Neural cell (in vitro differentiated cells): Measurements from ENCODE around the gene DCLK1. TPM values are rescaled to one million over a fixed set of nuclear protein-coding genes. Genes with fewer than 3 reads are reported as not detected.

Experiments
- H2AFZ ChIP-seq: fragments of 200-600, 300-800 bp; sonication (generic), shearing (Covaris generic); 2 replicates; pipeline ENCODE4 v1.6.0; 2014; ENCODE audit warnings: low read depth, mild to moderate bottlenecking, antibody characterized with exemption, low read length, moderate library complexity
- H3F3A ChIP-seq: fragments of 200-600 bp; shearing (Covaris generic); 2 replicates; pipeline ENCODE4 v1.6.1; 2016; ENCODE audit warnings: mild to moderate bottlenecking, moderate library complexity, mixed read lengths, antibody characterized with exemption, low read length; ENCODE audit not compliant: insufficient read depth, poor library complexity, severe bottlenecking
- H3K27ac ChIP-seq: fragments of 200-600, 300-800 bp; sonication (generic), shearing (Covaris generic); 2 replicates; pipeline ENCODE4 v1.5.1; 2014; ENCODE audit warnings: mild to moderate bottlenecking, low read length, moderate library complexity
- H3K27me3 ChIP-seq: fragments of 300-800, 200-600 bp; sonication (generic), shearing (Covaris generic); 2 replicates; pipeline ENCODE4 v1.6.0; 2014; ENCODE audit warnings: mild to moderate bottlenecking, low read depth, low read length, moderate library complexity; ENCODE audit not compliant: insufficient read depth
- H3K36me3 ChIP-seq: fragments of 300-800, 200-600 bp; sonication (generic), shearing (Covaris generic); 2 replicates; pipeline ENCODE4 v1.5.1; 2014; ENCODE audit warnings: mild to moderate bottlenecking, antibody characterized with exemption, low read length, moderate library complexity; ENCODE audit not compliant: insufficient read depth
- H3K4me2 ChIP-seq: fragments of 300-800, 200-600 bp; sonication (generic), shearing (Covaris generic); 2 replicates; pipeline ENCODE4 v1.6.0; 2014; ENCODE audit warnings: mild to moderate bottlenecking, low read length
- H3K4me3 ChIP-seq: fragments of 300-800, 200-600 bp; sonication (generic), shearing (Covaris generic); 2 replicates; pipeline ENCODE4 v1.5.1; 2014; ENCODE audit warnings: mild to moderate bottlenecking, low read length, moderate library complexity
- H3K79me2 ChIP-seq: fragments of 200-600 bp; shearing (Covaris generic); replicated peaks from 2 replicates; pipeline ENCODE4 v1.6.0; 2014; ENCODE audit warnings: mild to moderate bottlenecking, low read length, moderate library complexity; ENCODE audit not compliant: insufficient read depth
- H3K9ac ChIP-seq: fragments of 300-800, 200-600 bp; sonication (generic), shearing (Covaris generic); 2 replicates; pipeline ENCODE4 v1.6.1; 2016; ENCODE audit warnings: mild to moderate bottlenecking, low read length, mixed read lengths
- H3K9me2 ChIP-seq: fragments of 200-600 bp; shearing (Covaris generic); 2 replicates; pipeline ENCODE4 v1.6.1; 2016; ENCODE audit warnings: mild to moderate bottlenecking, low read length, mixed read lengths; ENCODE audit not compliant: insufficient read depth
- H3K9me3 ChIP-seq: fragments of 200-600, 300-800 bp; sonication (generic), shearing (Covaris generic); 2 replicates; pipeline ENCODE4 v1.6.1; 2016; ENCODE audit warnings: mild to moderate bottlenecking, mixed run types, low read length, moderate library complexity, mixed read lengths
- H4K20me1 ChIP-seq: fragments of 200-600 bp; shearing (Covaris generic); 2 replicates; pipeline ENCODE4 v1.6.1; 2016; ENCODE audit warnings: mild to moderate bottlenecking, mixed run types; ENCODE audit not compliant: insufficient read depth
- CTCF ChIP-seq: fragments of 450-650 bp; IDR thresholded peaks from 2 replicates; pipeline ENCODE4 v1.5.1; 2014; ENCODE audit warnings: antibody characterized with exemption, mild to moderate bottlenecking, moderate library complexity; ENCODE audit not compliant: poor library complexity, severe bottlenecking
- EP300 ChIP-seq: fragments of 450-650 bp; conservative IDR thresholded peaks from 2 replicates; pipeline ENCODE4 v1.6.1; 2014; ENCODE audit warnings: antibody characterized with exemption, mild to moderate bottlenecking, moderate library complexity; ENCODE audit not compliant: poor library complexity, severe bottlenecking
- EZH2 ChIP-seq: fragments of 200-600, 300-800 bp; shearing (Covaris generic), sonication (generic); IDR thresholded peaks from 2 replicates; pipeline ENCODE4 v1.6.1; 2014; ENCODE audit warnings: antibody characterized with exemption, low read length, borderline replicate concordance, mild to moderate bottlenecking; ENCODE audit not compliant: insufficient read depth, poor library complexity, severe bottlenecking
- MXI1 ChIP-seq: fragments of 450-650 bp; conservative IDR thresholded peaks from 2 replicates; pipeline ENCODE4 v1.6.1; 2014; ENCODE audit warnings: antibody characterized with exemption, mild to moderate bottlenecking; ENCODE audit not compliant: poor library complexity, severe bottlenecking
- POLR2AphosphoS5 ChIP-seq: IDR thresholded peaks from 2 replicates; pipeline ENCODE4 v1.6.1; 2012
- RAD21 ChIP-seq: fragments of 450-650 bp; conservative IDR thresholded peaks from 2 replicates; pipeline ENCODE4 v1.6.1; 2014; ENCODE audit warnings: antibody characterized with exemption, mild to moderate bottlenecking, moderate library complexity
- REST ChIP-seq: IDR thresholded peaks from 2 replicates; pipeline ENCODE4 v1.6.1; 2012; ENCODE audit warnings: borderline replicate concordance
- SMC3 ChIP-seq: fragments of 450-650 bp; conservative IDR thresholded peaks from 2 replicates; pipeline ENCODE4 v1.6.1; 2014; ENCODE audit warnings: antibody characterized with exemption, mild to moderate bottlenecking, moderate library complexity; ENCODE audit not compliant: poor library complexity
- TAF1 ChIP-seq: IDR thresholded peaks from 2 replicates; pipeline ENCODE4 v1.6.1; 2012; ENCODE audit warnings: low read depth
- polyA plus RNA-seq: library from polyadenylated mRNA; depleted of rRNA; stranded (reverse); fragments of >200 nt; gene quantifications from 2 replicates; pipeline ENCODE4 v1.2.3, GENCODE V29; 2014

Gene DCLK1
- polyA plus RNA-seq, 1 donor from 2014 or later = 124 TPM

- Histone ChIP-seq H3F3A (no peaks in the 10 kb centered on the region), H3K4me2 (no peak overlapping the region), H3K4me3 (no peak overlapping the region), H3K36me3 (no peaks in the 10 kb centered on the region), H3K27me3 (no peaks in the 10 kb centered on the region), H2AFZ (no peak overlapping the region), H4K20me1 (no peaks in the 10 kb centered on the region), H3K9ac (no peak overlapping the region), H3K9me3 (no peaks in the 10 kb centered on the region), H3K79me2 (no peaks in the 10 kb centered on the region), H3K27ac (no peak overlapping the region), H3K9me2 (no peaks in the 10 kb centered on the region)
- TF ChIP-seq MXI1 = no peak
- TF ChIP-seq POLR2AphosphoS5 = no peak
- no peak for TF ChIP-seq TAF1
- no peak for TF ChIP-seq EP300
- TF ChIP-seq RAD21 = no peak
- no peak for TF ChIP-seq SMC3
- TF ChIP-seq EZH2 = no peak
- TF ChIP-seq CTCF = no peak
- TF ChIP-seq REST = no peak
Observed at GRCh38 chr13:35908226-35908625, 223.0 kb downstream of the DCLK1 start.

GRCh38 chr13:35906636-35907035 is 224.5 kb downstream of the DCLK1 start:
- H3F3A ChIP-seq = no peaks in the 10 kb centered on the region
- no peaks in the 10 kb centered on the region for H3K36me3 ChIP-seq
- H3K4me2 ChIP-seq = no peak overlapping the region
- H3K9ac ChIP-seq = no peak overlapping the region
- no peaks in the 10 kb centered on the region for H3K79me2 ChIP-seq
- H3K27ac ChIP-seq = no peak overlapping the region
- H3K4me3 ChIP-seq = no peak overlapping the region
- H4K20me1 ChIP-seq = no peaks in the 10 kb centered on the region
- no peaks in the 10 kb centered on the region for H3K9me3 ChIP-seq
- no peak for TF ChIP-seq TAF1
- H3K9me2 ChIP-seq = no peaks in the 10 kb centered on the region
- H2AFZ ChIP-seq = no peak overlapping the region
- H3K27me3 ChIP-seq = no peaks in the 10 kb centered on the region

GRCh38 chr13:35903075-35903474 is 228.1 kb downstream of the DCLK1 start:
- Histone ChIP-seq H3K27ac (no peak overlapping the region), H3K9me3 (no peaks in the 10 kb centered on the region), H3K9me2 (no peaks in the 10 kb centered on the region), H4K20me1 (no peaks in the 10 kb centered on the region), H3K4me3 (no peak overlapping the region), H3K36me3 (no peaks in the 10 kb centered on the region), H3F3A (no peaks in the 10 kb centered on the region), H3K79me2 (no peaks in the 10 kb centered on the region), H3K9ac (no peak overlapping the region), H3K27me3 (no peaks in the 10 kb centered on the region), H2AFZ (no peak overlapping the region), H3K4me2 (no peak overlapping the region)
- TF ChIP-seq TAF1 (no peak), MXI1 (no peak), SMC3 (no peak), CTCF (no peak), RAD21 (no peak), REST (no peak), POLR2AphosphoS5 (no peak), EP300 (no peak), EZH2 (no peak)
